Motor neuron (in vitro differentiated cells): ENCODE data around the gene FCHSD1. TPM values are rescaled to one million over a fixed set of nuclear protein-coding genes. Genes with fewer than 3 reads are reported as not detected.

ENCODE experiments used
- ATAC-seq, 8 experiments: fragments of 200-7000 bp; cut with Tn5 transposase; replicated peaks in 6 of 8; 2 replicates each; pipeline ENCODE4 v1.8.0; 2021; ENCODE audit warnings: mild to moderate bottlenecking in 8 of 8, moderate library complexity in 8 of 8
- H3K27ac ChIP-seq, 2 donors: fragments of 250-450 bp; sonication (Bioruptor Pico); 2 replicates each; pipeline ENCODE4 v1.9.0; 2021; ENCODE audit warnings: antibody characterized with exemption in 2 of 2, mild to moderate bottlenecking in 2 of 2, moderate library complexity in 1 of 2
- H3K4me1 ChIP-seq, 2 donors: fragments of 250-450 bp; sonication (Bioruptor Pico); replicated peaks in 1 of 2; 2 replicates each; pipeline ENCODE4 v1.6.1; 2021; ENCODE audit warnings: antibody characterized with exemption in 2 of 2, mild to moderate bottlenecking in 2 of 2, moderate library complexity in 1 of 2
- H3K4me3 ChIP-seq, 5 donors: fragments of 250-450 bp; sonication (Bioruptor Pico); 2 replicates each; pipeline ENCODE4 v1.9.0; 2021; ENCODE audit warnings: antibody characterized with exemption in 5 of 5, mild to moderate bottlenecking in 5 of 5, moderate library complexity in 4 of 5
- WGBS, 10 experiments: fragments of 450-650 bp; shearing (Covaris generic); methylation state at CpG; one replicate each; pipeline ENCODE4 v1.0.0; 2022; 5-methylcytosine and 5-hydroxymethylcytosine counted together
- in situ Hi-C, 9 experiments: fragments of 400-800 bp; cut with MboI; loops; one replicate each; pipeline ENCODE4 v1.15.0; 2021; ENCODE audit warnings: low sequenced_read_pairs in 9 of 9, low pct_unique_long_range_greater_than_20kb in 2 of 9; ENCODE audit not compliant: unreplicated experiment in 9 of 9
- total RNA-seq, 8 experiments: library from RNA; unstranded; fragments of 300-600 nt; gene quantifications; 2 replicates each; pipeline versions ENCODE4 v1.2.3 to v1.2.4, GENCODE V29; 2022

FCHSD1 gene
- total RNA-seq, 8 experiments from 2014 or later = 5.2 to 22.6 (median 11.1) TPM

DNA sequence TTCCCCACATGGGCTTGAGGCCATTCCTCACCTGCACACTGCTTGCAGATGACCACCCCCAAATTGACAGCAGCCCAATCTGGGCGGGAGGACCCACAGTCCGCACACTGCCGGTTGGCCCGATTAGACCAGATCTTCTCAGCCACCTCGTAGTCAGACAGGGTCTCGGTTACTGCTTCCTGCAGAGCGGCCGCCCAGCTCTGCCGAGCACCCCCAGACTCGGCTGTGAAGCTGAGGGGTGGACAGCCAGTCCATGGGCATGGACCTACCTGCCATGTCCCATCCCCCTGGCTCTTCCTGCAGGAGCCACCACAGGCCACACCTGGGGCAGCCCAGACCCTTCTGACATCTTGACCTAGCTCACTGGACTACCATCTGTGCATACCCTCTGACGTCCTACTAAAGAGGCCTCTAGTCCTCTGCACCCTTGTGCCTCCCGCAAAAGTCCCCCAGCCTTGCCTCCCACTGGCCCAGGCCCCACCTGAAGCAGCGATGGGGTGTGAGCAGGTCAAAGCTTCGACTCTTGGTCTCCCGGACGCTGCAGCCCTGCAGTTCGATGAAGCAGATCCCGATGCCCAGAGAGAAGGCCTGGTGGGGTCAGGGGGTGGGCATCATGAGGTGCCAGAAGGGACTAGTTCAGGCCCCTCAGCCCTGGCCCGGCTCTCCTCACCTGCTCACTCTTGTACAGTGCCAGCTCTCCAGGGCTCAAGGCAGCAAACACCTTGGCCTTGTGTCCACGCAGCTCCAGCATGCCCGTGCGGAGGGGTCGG lies 21.0 kb upstream of the FCHSD1 start:
- no peak overlapping the region for H3K27ac ChIP-seq
- in situ Hi-C loops = loop anchor here in 2 of 9 experiments (10.0 to 25.0 kb wide), 3 partner anchors 283 to 465 kb away; partner anchors contain the start of genes PCDH12 (in 1 of the 2) and RNF14 (in 1 of the 2)
- ATAC-seq = no peak
- H3K4me1 ChIP-seq = peaks cover 20 to 25% of the 10 kb centered on the region in 2 donors
- WGBS, 10 experiments = 59 to 100% (median 83%) methylated on average over 1 to 9 of the region's 23 CpGs; no CpG with 5 or more reads in 5 of the 10 experiments
- no peak overlapping the region for H3K4me3 ChIP-seq

DNA sequence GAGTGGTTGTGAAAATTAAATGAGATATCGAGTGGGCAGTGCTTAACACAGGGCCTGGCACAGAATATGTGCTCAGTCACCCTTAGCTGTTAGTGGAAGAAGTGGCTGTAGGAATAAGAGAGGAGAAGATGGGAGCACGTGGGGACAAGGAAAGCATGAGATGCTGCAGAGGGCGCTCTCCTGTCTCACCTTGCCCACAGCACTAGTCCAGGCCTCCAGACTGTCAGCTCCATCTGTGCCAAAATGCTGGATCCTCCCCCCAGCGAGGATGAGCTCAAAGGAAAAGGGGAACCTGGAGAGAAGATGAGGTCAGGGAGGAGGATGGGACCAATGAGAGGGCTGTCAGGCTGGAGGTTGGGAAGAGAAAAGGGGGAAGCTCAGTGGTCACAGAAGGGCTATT lies 18.3 kb upstream of the FCHSD1 start:
- 10 to 100% (median 82%) methylated on average over 1 to 3 of the region's 4 CpGs; no CpG with 5 or more reads in 5 of the 10 experiments for WGBS, 10 experiments

DNA sequence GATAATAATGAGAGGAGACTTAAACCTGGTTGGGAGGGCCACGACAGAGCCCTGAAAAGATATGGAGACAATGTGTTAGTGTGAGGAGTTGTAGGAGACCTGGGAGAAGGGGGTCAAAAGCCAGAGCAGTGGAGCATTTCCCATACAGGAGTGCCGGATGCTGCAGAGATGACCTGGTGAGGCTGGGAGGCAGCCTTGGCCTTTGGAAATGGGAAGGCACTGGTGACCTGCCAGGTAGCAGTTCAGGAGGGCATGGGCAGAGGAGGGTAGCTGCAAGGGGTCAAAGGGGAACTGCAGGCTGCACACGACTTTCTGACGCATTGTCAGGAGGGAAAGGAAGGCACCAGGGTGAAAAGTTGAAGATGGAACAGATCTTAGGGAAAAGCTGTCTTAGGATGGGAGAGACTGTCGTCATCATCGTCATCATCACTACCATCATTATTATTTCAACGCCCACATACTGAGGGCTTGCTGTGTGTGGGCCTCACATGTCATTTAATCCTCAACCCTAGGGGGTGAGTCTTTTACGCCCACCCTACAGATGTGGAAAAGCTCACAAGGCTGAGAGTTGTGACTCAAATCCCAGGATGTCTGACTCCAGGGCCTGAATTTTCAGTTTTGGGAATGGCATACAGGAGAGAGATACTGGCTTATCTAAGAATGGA lies 17.5 kb upstream of the FCHSD1 start:
- ATAC-seq = no peak
- in situ Hi-C loops = loop anchor here in 1 of 9 experiments (25.0 kb wide), 1 partner anchor 469 kb away; no protein-coding TSS in a partner anchor

More for the DNA sequence above, 18.3 kb upstream of the FCHSD1 start:
- Histone ChIP-seq H3K27ac (no peak overlapping the region), H3K4me1 (peaks cover 14 to 18% of the 10 kb centered on the region in 2 donors), H3K4me3 (no peak overlapping the region)
- no peak for ATAC-seq
- in situ Hi-C loops = loop anchor here in 1 of 9 experiments (25.0 kb wide), 1 partner anchor 468 kb away; no protein-coding TSS in a partner anchor

DNA sequence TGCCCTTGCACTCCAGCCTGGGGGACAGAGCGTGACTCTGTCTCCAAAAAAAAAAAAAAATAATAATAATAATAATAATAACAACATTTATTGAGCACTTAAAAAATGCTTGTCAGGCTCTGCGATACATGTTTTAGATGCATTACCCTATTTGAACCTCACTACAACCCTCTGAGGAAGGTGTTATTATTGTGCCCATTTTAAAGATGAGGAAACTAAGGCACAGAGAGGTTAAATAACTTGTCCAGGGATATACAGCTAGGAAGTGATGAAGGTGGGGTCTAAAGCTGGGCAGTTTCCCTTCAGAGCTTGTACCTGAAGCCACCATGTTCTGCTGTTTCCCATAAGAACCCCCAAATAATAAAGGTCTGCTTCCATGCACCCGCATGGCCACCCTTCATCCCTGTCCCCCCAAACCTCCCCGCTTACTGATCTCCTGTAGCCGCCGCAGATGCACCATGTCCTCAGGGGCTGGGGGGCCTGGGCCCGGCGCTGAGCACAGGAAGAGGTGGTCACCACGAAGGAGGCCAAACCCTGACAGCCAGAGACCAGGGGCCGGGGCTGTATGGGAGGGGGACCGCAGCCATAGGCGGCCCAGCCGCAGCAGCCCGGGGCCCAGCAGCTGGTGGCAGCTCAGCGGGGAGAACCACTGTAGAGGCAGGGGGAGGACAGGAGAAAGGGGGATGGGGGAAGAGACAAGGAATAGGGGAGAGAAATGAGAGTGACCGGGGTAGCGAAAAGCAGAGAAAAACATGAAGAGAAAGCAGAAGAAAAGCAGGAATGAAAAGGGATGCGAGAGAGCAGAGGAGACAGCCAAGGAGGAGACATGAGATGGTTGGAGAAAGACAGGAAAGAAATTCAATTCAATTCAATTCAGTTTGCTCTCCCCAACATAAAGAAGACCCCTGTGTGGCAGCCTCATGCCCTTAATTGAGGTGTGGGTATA lies 15.1 kb upstream of the FCHSD1 start:
- no peak overlapping the region for H3K27ac ChIP-seq
- 73 to 100% (median 94%) methylated on average over 2 to 6 of the region's 18 CpGs; no CpG with 5 or more reads in 1 of the 10 experiments for WGBS, 10 experiments
- H3K4me1 ChIP-seq = no peaks in the 10 kb centered on the region
- ATAC-seq = no peak
- H3K4me3 ChIP-seq = no peak overlapping the region
- in situ Hi-C loops = loop anchor here in 1 of 9 experiments (25.0 kb wide), 1 partner anchor 471 kb away; no protein-coding TSS in a partner anchor

More for the DNA sequence above, 17.5 kb upstream of the FCHSD1 start:
- WGBS, 10 experiments = 0 to 83% (median 67%) methylated on average over 1 to 7 of the region's 8 CpGs; no CpG with 5 or more reads in 1 of the 10 experiments
- Histone ChIP-seq H3K4me1 (peaks cover 10 to 13% of the 10 kb centered on the region in 2 donors), H3K27ac (no peak overlapping the region), H3K4me3 (no peak overlapping the region)

DNA sequence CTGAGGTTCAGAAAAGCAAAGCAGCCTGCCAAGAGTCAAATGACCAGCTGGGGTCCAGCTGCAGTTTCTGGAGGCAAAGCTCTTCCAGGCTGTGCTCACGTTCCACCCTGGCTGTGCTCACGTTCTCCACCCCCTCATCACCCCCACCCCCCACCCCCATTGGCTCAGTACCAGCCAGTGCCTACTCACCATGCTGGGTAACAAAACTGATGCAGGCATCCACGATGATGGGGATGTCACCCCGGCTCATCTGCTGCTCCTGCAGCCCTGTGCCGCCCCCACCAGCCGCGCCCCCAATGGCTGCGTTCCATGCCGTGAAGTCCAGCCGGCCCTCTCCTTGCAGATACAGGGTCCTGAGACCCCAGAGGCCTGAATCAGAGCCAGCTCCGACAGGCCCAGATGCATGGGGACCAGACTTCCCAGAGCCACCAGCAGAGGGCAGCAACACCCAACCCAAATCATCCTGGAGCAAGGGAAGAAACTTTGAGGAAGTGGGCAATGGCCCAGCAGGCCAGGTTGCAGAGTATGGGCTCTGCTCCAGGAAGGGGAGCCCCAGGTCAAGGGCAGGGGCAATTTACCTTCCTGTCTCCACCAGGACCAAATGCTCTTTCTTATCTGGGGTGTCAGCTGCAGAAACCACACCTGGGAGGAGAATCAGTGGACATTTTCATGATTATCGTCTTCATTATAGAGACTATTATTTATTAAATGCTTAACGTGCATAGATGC lies 13.7 kb upstream of the FCHSD1 start:
- 0 to 100% (median 64%) methylated on average over 1 to 5 of the region's 13 CpGs; no CpG with 5 or more reads in 1 of the 10 experiments for WGBS, 10 experiments
- peak; percentile 80 to 99 (median 90) for ATAC-seq
- H3K4me1 ChIP-seq = no peaks in the 10 kb centered on the region
- H3K4me3 ChIP-seq = no peak overlapping the region
- in situ Hi-C loops = loop anchor here in 1 of 9 experiments (25.0 kb wide), 1 partner anchor 472 kb away; no protein-coding TSS in a partner anchor
- H3K27ac ChIP-seq = no peak overlapping the region

DNA sequence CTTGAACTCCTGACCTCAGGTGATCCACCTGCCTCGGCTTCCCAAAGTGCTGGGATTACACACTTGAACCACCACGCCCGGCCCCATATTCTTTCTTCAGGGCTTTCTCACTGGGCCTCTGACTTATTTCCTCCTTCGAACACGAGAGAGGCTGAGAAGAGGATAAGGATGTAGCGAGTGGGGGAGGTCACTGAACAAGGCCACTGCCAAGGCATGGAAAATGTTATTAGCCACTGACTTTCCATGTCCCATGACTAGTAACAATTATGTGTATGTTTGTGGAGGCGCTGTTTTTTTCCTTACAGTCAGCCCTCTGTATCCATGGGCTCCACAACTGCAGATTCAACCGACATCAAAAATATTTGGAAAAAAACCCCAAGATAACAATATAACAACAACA lies 12.3 kb upstream of the FCHSD1 start:
- 75 to 97% (median 89%) methylated on average over 1 to 8 of the region's 8 CpGs; no CpG with 5 or more reads in 1 of the 10 experiments for WGBS, 10 experiments
- Histone ChIP-seq H3K4me1 (no peaks in the 10 kb centered on the region), H3K27ac (no peak overlapping the region), H3K4me3 (no peak overlapping the region)
- no peak for ATAC-seq
- in situ Hi-C loops = loop anchor here in 1 of 9 experiments (25.0 kb wide), 1 partner anchor 474 kb away; no protein-coding TSS in a partner anchor

DNA sequence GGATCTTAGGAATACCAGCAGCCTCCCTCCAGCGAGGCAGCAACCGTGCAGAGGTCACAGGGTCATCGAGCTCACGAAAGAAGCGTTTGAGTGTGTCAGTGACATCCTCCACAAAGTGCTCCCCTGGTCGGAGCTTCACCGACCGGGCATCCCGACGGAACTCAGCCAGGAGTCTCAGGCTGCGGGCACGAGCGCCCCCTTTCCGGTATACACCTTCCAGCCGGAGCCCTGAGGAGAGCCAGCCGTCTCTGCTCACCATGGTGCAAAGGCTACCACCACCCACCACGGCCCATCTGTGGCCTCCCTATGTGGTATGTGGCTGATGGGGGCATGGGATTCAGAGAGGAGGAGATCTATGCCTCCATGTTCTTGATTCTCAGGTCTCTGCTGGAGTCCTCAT lies 10.8 kb upstream of the FCHSD1 start:
- no peak for ATAC-seq

DNA sequence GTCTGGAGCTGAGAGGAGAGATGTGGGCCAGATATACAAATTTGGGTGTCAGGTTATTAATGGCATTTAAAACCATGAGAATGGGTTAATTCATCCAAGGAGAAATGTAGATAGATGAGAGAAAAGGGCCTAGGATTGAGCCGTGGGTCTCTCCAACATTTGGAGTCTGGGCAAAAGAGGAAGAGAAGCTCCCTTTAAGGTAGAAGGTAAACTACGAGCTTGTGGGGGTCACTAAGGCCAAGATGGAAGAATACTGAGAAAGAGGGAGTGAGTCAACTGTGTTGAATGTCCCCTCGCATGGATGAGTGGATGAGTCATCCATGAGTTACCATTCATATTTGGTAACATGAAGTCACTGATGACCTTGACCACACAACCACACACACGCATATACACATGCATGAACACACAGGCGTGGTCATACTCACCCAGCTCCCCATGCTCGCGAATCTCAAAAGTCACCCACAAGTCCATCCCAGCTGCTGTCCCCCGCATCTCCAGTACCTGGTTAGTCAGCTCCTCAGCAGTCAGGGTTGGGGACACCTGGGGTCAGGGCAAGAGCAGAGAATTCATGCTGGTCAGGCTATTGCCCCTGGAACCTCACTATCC lies 6.8 kb upstream of the FCHSD1 start:
- ATAC-seq = peak in 7 of 8 experiments; percentile 78 to 88 (median 86)
- in situ Hi-C loops = loop anchor here in 1 of 9 experiments (25.0 kb wide), 1 partner anchor 479 kb away; no protein-coding TSS in a partner anchor
- Histone ChIP-seq H3K4me1 (no peaks in the 10 kb centered on the region), H3K27ac (peak overlapping the region in 1 of 2 donors; percentile 53), H3K4me3 (no peak overlapping the region)
- WGBS, 10 experiments = 0 to 96% (median 71%) methylated on average over 1 to 5 of the region's 8 CpGs; no CpG with 5 or more reads in 1 of the 10 experiments

More for the DNA sequence above, 10.8 kb upstream of the FCHSD1 start:
- 75 to 90% methylated on average over 2 to 8 of the region's 17 CpGs; no CpG with 5 or more reads in 8 of the 10 experiments for WGBS, 10 experiments
- Histone ChIP-seq H3K27ac (no peak overlapping the region), H3K4me3 (no peak overlapping the region), H3K4me1 (no peaks in the 10 kb centered on the region)
- in situ Hi-C loops = loop anchor here in 1 of 9 experiments (25.0 kb wide), 1 partner anchor 475 kb away; no protein-coding TSS in a partner anchor

DNA sequence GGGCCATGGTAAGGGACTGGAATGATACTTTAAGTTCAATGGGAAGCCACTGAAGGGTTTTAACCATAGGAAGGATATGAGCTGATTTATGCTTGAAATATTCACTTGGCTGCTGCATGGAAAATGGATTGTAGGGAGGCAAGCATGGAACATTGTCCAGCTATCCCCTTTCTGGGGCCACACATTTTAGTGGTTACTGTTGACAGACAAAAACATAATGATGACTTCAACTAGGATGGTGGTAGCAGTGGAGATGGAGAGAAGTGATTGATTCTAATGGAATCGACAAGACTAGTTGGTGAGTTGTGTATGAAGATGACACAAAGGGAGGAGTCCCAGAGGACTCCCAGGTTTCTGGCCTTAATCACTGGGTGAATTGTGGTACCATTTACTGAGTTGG lies 6.2 kb upstream of the FCHSD1 start:
- in situ Hi-C loops = loop anchor here in 1 of 9 experiments (25.0 kb wide), 1 partner anchor 480 kb away; no protein-coding TSS in a partner anchor
- no peak overlapping the region for H3K27ac ChIP-seq
- WGBS, 10 experiments = 56 to 100% (median 76%) methylated on average over 1 of the region's 1 CpG; no CpG with 5 or more reads in 4 of the 10 experiments
- no peak overlapping the region for H3K4me3 ChIP-seq
- ATAC-seq = no peak
- H3K4me1 ChIP-seq = no peaks in the 10 kb centered on the region

DNA sequence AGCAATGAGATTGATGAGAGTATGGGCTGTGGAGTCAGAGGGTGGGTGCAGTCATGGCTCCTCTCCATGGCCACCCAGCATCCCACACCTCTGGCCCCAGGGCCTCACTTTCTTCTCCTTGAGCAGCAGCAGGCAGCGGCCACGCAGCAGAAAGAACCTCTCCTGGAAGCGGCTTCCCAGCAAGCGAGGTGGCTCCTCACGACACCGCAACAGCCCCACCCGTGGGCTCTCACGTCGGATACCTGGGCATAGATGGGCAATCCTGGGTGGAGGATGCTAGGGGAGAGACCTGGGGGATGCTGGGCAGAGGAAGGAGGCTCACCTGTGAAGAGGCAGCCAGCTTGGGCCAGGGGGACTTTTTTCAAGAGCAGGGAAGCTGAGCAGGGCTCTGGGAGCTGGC lies 5.2 kb upstream of the FCHSD1 start:
- Histone ChIP-seq H3K4me3 (no peak overlapping the region), H3K27ac (no peak overlapping the region), H3K4me1 (no peaks in the 10 kb centered on the region)
- 100% methylated on average over 1 to 2 of the region's 9 CpGs; no CpG with 5 or more reads in 7 of the 10 experiments for WGBS, 10 experiments
- ATAC-seq = no peak
- in situ Hi-C loops = loop anchor here in 1 of 9 experiments (25.0 kb wide), 1 partner anchor 481 kb away; no protein-coding TSS in a partner anchor

DNA sequence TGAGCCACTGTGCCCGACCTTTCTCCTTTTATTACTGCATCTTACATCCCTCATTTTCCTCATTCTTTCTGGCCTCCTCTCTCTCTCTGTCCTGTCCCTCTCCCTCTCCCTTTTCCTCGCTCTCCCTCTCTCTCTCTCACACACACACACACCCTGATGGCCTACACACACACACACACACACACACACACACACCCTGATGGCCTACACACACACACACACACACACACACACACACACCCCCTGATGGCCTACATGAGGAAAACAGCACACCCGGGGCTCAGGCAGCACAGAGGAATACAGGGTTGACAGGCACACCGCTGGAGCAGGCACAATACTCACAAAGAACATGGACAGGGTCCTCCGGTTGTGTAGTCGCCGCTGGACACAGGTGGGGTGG lies 3.8 kb upstream of the FCHSD1 start:
- in situ Hi-C loops = loop anchor here in 1 of 9 experiments (25.0 kb wide), 1 partner anchor 482 kb away; no protein-coding TSS in a partner anchor
- WGBS, 10 experiments = 29 to 86% (median 68%) methylated on average over 1 to 3 of the region's 7 CpGs; no CpG with 5 or more reads in 2 of the 10 experiments
- H3K27ac ChIP-seq = no peak overlapping the region
- no peak for ATAC-seq
- H3K4me1 ChIP-seq = peaks cover 0 to 5% of the 10 kb centered on the region in 2 donors
- H3K4me3 ChIP-seq = no peak overlapping the region
